Right hindlimb (tissue), 1 donor: ENCODE measurements around the gene E2F1.

Source experiments
- DNase-seq: peaks from one replicate; pipeline ENCODE4 v3.0.0-alpha.2; 2018

Gene E2F1

DNA sequence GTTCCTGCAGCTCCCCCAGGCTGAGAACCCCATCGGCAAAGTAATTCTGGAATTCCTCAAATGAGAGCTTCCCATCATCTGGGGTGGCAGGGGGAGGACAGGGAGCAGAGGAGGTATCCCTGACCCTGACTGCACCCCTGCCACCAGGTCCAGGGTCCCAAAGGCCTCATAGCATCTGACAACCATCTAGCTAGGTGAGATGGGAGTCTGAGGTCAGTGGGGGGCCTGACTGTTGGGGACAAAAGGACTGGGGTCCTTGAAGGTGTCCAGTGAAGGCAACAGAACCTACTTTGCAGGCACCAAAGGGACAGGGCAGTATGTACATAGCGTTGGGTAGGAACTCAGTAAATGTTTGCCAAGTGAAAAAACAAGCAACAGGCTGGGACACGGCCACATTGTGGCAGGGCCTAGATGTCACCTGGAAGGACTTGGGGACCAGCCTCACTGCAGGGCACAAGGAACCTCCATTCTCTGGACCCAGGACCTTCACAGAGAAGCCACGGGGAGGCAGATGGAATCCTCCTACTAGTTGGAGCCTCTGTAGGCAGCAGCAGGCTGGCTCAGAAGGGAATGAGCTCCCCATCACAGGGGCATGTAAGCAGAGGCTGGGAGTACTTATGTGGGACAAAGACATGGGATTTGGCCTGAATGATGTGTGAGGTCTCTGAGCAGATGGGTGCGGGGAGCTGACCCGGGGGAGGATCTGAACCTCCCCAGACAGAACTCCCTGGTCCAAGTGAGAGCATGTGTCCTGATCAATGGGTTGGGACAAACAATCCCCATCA lies 15.3 kb downstream of the E2F1 start:
- DNase-seq, result peak; percentile 15

DNA sequence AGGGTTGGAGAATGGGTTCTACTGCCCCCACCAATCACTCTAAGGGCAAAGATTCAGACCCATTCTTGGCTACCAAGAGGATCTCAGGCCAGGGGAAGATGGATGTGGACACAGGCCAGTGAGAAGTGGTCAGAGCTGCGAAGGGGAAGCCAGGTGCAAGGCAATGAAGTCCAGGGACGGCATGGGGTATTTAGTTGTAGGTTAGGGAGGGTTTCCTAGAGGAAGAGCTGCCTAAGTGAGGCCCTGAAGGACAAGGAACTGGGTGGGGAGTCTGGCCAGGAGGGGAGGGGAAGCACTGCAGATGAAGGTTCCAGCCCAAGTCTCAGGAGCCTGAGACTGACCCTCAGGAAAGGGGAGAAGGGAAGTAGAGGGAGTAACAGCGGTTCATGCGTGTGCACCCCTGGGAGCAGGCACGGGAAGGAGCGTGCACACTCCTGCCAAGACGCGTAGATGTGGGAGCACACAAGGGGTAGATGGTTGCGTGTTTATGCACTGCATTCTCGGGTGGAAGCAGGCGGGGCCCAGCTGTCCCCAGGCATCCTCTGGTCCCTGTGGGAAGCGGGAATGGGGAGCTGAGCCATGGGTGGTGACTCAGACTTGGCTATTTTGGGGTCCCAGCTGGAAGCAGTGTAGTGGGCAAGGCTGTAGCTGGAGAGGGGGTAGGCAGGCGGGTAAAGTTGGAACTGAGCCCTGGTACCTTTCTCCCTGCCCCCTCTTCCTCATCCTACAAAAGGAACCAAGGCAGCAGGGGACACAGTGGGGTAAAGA lies 16.1 kb downstream of the E2F1 start:
- DNase-seq, result peak; percentile 17

DNA sequence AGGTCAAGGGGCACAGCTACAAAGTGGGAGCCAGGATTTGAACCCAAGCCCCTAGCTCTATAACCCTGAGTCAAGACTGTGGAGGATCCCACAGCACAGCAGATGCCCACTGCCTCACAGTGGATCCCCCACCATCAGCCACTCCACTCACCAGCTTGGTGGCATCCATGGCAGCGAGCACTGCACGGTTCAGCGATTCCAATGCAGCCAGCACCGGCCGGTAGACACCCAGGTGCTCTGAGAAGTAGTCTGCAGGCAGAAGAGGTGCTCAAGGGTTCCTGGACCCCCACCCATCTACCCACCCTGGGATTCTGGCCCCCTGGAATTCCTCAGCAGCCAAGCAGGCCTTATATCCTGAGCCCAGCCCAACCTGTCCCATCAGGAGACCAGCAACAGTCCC lies 17.0 kb downstream of the E2F1 start:
- DNase-seq, result peak; percentile 15

DNA sequence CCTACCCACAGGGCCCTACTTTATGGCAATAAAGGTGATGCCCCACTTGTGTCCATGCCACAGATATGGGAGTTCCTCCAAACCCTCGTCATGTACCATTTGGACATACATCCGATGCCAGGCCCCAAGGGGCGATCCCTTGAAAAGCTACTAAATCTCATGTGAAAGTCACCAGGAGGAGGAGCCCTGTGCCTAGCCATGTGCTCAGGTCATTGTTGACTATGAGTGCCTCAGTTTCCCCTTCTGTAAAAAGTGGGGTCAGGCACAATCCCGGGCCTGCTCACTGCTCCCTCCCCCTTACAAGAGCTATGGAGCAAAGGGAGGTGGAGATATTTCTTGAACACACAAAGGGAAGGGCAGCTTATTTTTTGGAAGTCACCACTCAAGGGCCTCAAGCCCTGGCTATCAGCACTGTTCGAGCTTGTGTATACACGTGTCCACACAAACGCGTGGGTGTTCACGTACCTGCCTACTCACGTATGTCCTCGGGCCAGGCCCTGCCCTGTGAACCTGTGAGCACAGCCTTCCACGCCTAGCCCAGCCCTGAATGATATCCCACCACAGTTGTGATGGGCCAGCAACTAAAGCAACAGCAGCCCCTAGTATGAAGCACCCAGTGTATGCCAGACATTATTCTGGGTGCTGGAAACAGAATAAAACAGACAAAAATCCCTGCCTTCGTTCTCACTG lies 17.6 kb downstream of the E2F1 start:
- DNase-seq, result peak; percentile 18

DNA sequence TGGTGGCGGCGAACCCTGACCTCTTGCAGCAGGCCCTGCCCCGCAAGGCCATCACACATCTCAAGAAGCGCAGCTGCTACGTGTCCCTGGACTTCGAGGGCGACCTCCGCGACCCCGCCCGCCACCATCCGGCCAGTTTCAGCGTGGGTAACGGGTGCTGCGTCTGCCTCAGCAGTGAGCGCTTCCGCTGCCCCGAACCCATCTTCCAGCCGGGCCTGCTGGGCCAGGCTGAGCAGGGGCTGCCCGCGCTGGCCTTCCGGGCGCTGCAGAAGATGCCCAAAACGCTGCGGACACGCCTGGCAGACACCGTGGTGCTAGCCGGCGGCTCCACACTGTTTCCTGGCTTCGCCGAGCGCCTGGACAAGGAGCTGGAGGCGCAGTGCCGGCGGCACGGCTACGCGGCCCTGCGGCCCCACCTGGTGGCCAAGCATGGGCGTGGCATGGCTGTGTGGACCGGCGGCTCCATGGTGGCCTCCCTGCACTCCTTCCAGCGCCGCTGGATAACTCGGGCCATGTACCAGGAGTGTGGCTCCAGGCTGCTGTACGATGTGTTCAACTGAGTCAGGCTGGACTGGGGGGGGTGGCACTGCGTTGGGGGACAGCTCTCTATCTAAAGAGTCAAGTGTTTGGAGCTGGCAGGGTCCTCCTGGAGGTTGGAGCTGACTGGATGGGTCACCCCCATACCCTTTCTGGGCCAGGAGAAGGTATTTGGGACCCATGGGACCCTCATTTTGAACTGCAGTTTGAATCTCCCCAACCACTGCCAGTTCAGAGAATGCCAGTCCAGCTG lies 18.3 kb downstream of the E2F1 start:
- DNase-seq, result peak; percentile 88

DNA sequence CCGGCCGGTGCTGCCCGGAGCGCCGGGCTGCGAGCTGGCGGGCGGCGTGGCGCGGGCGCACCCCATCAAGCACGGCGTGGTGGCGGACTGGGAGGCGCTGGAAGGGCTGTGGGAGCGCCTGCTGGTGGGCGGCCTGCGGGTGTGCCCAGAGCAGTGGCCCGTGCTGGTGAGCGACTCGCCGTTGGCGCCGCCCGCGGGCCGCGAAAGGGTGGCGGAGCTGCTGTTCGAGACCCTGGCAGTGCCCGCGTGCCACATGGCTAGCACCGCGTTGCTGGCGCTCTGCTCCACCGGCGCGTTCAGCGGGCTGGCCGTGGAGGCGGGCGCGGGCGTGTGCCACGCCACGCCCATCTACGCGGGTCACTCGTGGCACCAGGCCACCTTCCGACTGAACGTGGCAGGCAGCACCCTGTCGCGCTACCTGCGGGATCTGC lies 18.9 kb downstream of the E2F1 start:
- no peak for DNase-seq

DNA sequence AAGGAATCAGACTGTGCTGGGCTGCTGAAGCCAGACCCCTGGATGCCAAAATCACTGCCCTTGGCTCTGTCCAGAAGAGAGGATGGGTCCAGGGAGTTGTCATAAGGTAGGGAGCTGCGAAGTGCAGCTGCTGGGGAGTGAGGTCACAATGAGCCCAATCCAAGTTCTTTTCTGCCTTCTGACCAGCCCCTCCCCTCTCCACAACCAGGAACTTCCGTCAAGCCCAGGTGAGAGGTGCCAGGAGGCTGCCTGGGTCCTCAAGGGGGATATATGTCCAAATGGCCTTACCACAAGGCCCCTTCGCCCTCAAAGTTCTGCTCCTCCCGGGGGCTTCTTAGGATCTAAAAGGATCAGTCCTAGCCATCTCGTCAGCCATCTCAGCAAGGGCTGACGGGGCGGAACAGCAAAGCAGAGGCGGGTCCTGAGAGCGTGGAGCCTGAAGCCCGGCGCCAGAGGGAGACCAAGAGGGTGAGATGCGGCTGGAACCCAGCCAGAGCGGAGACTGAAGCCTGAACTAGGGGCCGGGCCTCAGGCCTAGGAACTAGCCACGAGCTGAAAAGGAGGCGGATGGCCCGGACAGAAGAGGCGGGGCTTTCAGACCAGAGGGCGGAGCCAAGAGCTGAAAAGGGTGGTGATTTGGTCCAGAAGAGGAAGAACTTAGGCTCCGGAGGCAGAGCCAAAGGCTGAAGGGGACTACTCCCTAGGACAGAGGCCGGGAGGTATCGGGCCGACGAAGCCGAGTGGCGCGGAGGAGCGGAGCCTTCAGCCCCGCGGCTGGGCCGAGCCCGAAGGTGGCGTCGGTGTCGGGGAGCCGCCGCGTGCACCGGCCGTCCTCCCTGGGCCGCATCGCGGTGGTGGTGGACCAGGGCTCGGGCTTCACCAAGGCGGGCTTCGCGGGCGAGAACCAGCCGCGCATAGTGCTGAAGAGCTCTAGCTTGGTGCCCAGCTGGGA lies 19.6 kb downstream of the E2F1 start, which contains the start of gene ACTL10:
ACTL10 (plus strand) TSS at position 651 of the 952 bp plus-strand sequence. CDS start 555 bp downstream, outside the sequence.
- peak; percentile 95 for DNase-seq

DNA sequence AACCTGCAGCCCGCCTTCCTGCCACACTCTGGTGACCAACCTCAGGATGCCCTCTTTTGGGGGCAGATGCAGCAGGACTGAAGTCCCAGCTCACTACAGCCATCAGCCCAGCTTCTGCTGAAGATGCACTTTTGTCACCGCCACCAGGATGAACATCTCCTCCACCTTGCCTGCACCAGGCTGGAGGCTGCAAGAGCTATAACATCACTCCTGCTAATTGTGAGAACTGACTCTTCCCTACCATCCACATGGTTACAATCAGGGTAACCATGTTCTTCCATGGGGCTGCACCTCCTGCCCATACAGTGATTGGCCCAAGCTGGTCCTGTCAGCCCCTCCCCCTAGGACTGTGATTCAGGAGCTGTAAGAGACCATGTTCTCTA lies 21.4 kb downstream of the E2F1 start:
- no peak for DNase-seq

DNA sequence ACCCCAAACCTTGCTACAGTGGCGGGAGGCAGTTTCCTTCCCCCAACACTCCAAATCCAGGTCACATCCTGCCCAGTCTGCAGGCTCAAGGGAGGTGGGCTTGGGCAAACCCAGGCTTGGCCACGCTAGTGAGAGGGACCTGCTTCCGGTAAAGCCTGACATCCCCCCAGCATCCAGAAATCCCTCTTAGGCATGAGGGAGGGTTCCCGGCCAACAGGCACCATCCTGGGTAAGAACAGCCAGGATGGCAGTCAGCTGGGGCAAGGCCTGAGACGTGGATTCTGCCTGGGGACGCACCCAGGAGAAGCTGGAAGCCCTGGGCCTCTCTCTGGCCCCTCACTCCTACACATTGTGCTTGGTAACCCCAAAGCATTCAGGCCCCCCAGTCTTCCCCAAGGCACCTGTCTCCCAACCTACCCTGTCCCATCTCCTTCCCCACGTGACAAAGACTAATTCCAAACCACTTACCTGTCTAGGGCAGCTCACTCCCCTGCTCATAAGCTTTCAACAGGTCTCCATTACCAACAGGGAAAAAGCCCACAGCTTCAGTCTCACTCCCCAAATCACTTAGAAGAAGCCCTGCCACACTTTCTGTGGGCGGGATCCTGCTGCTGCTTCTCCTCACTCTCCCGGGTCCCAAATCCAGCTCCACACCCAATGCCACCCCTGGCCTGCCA lies 22.0 kb downstream of the E2F1 start:
- no peak for DNase-seq

DNA sequence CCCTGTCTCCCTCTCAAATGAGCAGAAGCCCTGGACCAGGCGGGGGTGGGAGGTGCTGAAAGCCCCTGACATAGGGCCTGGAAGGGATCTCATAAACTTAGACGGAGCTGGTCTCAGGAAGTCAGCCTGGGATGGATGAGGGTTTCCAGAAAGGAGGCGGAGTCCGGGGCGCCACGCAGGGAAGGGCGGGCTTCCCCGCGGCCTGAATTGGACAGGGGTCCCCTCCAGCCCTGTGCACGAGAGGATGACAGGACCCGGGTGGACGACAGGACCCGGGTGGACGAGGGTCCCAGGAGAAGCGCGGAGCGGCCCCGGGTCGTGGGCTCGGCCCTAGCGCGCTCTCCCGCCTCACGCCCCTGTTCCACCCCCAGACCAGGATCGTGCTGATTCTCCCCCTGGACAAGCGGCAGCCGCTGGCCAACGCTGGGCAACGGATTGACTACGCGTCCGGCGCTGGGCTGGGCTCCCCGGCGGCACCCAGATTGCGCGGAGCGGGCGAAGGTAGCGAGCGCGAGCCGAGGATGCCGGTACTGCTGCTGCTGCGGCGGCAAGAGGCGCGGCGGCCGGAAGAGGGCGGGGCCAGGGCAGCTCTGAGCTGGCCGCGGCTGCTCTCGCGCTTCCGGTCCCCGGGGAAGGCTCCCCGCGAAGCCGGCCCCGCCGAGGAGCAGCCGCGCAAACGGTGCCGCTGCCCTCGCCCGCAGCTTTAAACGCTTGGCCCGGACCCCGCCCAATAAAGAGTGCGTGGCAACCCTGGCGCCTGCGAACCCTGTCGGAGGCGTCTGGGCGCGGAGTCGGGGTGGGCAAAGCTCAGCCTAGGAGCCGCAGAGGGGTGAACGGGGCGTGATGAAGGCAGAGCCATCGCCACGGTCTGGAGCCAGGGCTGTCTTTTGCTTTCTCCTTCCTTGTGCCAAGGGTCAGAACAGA lies 22.8 kb downstream of the E2F1 start:
- peak; percentile 87 for DNase-seq

DNA sequence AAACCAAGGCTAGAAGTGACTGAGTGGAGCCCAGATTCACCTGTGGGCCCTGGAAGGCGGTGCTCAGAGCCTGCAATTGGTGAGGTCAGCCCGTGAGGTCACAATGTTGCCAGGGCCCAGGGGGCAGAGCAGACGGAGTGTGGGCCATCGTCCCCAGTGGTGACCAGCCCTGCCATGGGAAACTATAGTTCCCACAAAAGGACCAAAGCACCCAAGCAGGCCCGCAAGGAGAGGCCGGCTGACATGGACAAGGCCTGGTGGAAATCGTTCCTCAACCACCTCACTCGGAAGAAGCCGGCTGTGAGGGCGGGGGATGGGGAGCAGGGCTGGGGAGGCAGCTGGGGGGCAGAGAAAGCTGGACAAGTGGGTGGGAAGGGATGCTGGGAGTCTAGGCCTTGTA lies 24.0 kb downstream of the E2F1 start, which contains the start of gene C20orf144:
C20orf144 (plus strand) TSS at position 156 of the 400 bp plus-strand sequence; CDS start at position 175, 19 bp downstream.
- peak; percentile 18 for DNase-seq

DNA sequence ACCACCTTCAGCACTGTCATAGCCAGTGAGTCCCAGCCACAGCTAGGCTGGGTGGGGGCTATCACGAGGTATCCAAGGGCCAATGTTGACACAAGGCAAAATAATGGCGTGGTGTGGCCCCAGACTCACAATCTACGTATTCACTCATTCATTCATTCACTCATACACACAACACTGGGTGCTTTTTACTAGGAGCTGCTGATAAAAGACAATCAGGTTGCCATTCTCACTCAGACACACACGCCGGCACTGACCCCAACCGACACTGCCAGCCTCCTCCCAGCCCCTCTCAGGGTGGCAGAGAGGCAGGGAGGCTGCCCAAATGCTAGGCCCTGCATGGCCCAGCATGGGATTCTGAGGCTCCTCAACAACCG lies 25.5 kb downstream of the E2F1 start:
- DNase-seq, result no peak

DNA sequence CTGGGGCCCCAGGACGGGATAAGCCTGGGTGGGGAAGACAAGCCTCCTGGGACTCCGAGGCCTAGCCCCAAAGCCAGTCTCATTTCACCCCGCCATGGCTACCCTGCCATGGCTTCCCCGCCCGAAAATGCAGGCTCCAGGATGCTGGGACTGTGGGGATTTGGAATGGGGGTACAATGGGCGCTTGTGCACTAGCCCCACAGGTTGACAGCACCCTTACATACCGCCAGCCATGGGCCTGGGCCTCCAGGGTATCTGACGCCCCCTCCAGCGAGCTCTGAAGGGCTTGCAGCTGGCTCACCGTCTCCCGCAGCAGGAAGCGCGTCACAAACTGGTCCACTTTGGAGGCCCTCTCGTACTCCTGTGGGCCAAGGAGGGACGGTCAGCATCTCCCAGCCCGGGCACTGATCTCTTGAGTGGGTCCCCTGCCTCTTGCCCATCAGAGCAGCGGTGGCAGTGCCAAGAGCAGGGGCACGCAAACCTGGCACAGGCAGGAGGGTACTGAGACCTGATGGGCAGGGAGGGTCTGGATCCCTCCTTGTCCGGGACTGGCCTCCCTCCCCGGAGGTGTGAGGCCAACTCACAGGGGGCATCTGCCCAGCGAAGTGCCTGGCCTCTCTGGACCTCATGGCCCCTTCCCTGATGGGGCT lies 26.0 kb downstream of the E2F1 start:
- peak; percentile 23 for DNase-seq

DNA sequence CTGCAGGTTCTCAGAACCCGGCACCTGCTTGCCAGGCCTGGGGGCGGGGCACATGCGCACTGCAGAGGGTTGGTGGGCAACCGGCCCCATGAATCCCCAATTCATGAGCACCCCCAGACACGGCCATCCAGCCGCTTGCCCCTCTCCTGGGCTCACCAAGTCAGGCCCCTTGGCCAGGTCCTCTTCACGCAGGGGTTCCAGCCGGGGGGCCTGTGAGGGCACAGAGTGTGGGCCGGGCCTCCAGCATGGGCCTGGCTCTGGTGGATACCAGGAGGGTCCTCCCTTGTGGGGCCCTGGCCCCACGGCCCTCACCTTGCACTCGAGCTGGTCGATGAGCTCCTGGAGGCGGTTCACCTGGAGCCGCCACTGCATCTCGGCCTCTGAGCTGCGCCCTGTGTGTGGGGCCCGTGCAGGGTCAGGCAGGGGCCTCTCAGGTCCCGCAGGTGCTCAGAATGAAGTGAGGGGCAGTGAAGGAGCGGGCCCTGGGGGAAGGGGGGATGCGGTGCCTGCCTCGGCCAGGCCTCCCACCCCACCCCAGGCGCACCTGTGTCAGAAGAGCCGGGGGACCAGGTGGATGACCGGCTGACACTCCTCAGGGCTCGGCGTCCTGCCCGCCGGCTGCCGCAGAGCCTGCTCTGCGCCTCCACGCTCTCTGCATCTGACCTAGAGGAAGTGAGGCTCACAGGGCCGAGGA lies 26.7 kb downstream of the E2F1 start:
- DNase-seq, result peak; percentile 18

DNA sequence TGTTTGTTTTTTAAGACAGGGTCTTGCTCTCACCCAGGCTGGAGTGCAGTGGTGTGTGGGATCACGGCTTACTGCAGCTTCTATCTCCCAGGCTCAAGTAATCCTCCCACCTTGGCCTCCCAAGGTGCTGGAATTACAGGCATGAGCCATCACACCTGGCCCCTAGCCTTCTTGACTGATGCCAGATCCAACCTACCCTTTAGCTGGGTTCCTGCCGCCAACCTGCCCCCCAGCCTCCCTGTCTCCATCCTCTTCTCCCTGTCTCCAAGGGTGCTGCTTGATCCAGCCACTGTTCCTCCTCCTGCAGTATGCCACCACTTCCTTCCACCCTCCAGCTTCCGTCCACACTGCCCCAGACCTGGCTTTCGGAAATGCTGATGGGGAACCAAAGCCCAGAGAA lies 27.3 kb downstream of the E2F1 start:
- no peak for DNase-seq

DNA sequence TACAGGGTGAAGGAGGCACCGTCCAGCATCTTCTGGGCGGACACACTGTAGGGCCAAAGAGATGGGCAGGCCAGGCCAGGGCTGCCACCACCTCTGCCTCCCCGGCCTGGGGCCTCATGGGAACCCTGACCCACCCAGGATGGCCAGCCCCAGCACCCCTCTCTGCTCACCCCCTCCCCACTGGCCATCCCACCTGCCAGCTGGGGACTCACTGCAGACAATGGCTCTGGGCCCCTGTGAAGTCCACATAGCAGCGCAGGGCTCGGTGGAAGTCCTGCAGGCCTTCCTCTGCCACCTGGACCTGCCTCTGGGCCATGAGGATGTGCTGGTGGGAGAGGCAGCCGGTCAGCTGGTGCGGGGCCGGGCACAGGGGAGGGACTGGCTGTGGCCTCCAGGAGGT lies 27.7 kb downstream of the E2F1 start:
- peak; percentile 24 for DNase-seq

DNA sequence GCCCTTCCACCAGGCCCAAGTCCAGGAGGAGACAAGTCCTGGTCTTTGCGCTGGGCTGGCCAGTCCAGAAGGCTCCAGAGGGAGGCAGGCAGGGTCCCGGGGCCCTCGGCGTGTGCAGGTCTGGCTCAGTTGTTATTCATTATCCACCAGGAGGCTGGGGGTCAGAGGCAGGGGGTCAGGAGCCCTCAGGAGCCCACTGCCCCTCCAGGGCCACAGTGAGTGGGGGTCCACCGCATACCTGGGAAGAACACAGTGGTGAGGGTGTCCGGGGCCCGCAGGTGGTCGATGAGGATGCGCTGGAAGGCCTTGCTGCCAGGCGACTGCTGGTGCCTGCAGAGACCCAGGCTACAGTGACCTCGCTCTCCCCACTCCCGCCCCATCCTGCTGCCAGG lies 28.5 kb downstream of the E2F1 start:
- peak; percentile 19 for DNase-seq
